ENCODE measurements around the gene DCAF4. TPM values are rescaled to one million over a fixed set of nuclear protein-coding genes. Genes with fewer than 3 reads are reported as not detected.

The DCAF4 gene
- total RNA-seq, 4 donors from 2014 or later, result 7.9 to 211 (median 22.8) TPM

GRCh38 chr14:72986214-72986613 is 60.0 kb downstream of the DCAF4 start:
- intact Hi-C loops (cut with DNase I; ENCODE audit: low total_unique reads), result no loop called here
- WGBS, 2 donors (ENCODE audit: low coverage in 1 of 2), result 17 to 74% methylated on average over 1 to 3 of the region's 3 CpGs
- Histone ChIP-seq H3K36me3 (peaks cover 0 to 10% (median 0%) of the 10 kb centered on the region in 4 donors), H3K9me3 (no peaks in the 10 kb centered on the region), H3K4me3 (no peak overlapping the region), H3K4me1 (no peaks in the 10 kb centered on the region), H3K27ac (no peak overlapping the region), H3K27me3 (no peaks in the 10 kb centered on the region)
- in situ Hi-C loops (cut with MboI; ENCODE audit: low pct_ligation_motif_present in 1 of 4, low pct_unique_long_range_greater_than_20kb in 1 of 4, low sequenced_read_pairs in 3 of 4), result no loop called here
- TF ChIP-seq POLR2A (IDR thresholded peaks at IDR 0.05) (no peak), EP300 (IDR thresholded peaks at IDR 0.05; ENCODE audit: low read depth) (no peak), POLR2AphosphoS5 (IDR thresholded peaks at IDR 0.05) (no peak), CTCF (IDR thresholded peaks at IDR 0.05) (no peak)
- DNase-seq, result no peak

GRCh38 chr14:72986857-72987256 is 60.6 kb downstream of the DCAF4 start:
- WGBS, 2 donors (ENCODE audit: low coverage in 1 of 2), result 88 to 93% methylated on average over 2 of the region's 2 CpGs
- no peak overlapping the region for H3K4me3 ChIP-seq
- H3K27ac ChIP-seq, result no peak overlapping the region
- TF ChIP-seq POLR2A (IDR thresholded peaks at IDR 0.05) (no peak), EP300 (IDR thresholded peaks at IDR 0.05; ENCODE audit: low read depth) (no peak), CTCF (IDR thresholded peaks at IDR 0.05) (no peak), POLR2AphosphoS5 (IDR thresholded peaks at IDR 0.05) (no peak)
- intact Hi-C loops (cut with DNase I; ENCODE audit: low total_unique reads) (no loop called here), in situ Hi-C loops (cut with MboI; ENCODE audit: low pct_ligation_motif_present in 1 of 4, low pct_unique_long_range_greater_than_20kb in 1 of 4, low sequenced_read_pairs in 3 of 4) (no loop called here)
- H3K9me3 ChIP-seq, result no peaks in the 10 kb centered on the region
- no peaks in the 10 kb centered on the region for H3K4me1 ChIP-seq
- H3K27me3 ChIP-seq, result no peaks in the 10 kb centered on the region
- DNase-seq, result no peak
- peaks cover 0 to 15% (median 1%) of the 10 kb centered on the region in 4 donors for H3K36me3 ChIP-seq

GRCh38 chr14:72990171-72990570 is 63.9 kb downstream of the DCAF4 start:
- Histone ChIP-seq H3K9me3 (no peaks in the 10 kb centered on the region), H3K36me3 (peaks cover 0 to 28% (median 4%) of the 10 kb centered on the region in 4 donors), H3K4me3 (no peak overlapping the region), H3K27ac (no peak overlapping the region), H3K27me3 (no peaks in the 10 kb centered on the region), H3K4me1 (no peaks in the 10 kb centered on the region)
- no peak for DNase-seq
- WGBS, 2 donors (ENCODE audit: low coverage in 1 of 2), result 93 to 95% methylated on average over 7 to 8 of the region's 8 CpGs
- TF ChIP-seq POLR2AphosphoS5 (IDR thresholded peaks at IDR 0.05) (no peak), POLR2A (IDR thresholded peaks at IDR 0.05) (no peak), EP300 (IDR thresholded peaks at IDR 0.05; ENCODE audit: low read depth) (no peak), CTCF (IDR thresholded peaks at IDR 0.05) (no peak)
- in situ Hi-C loops (cut with MboI; ENCODE audit: low pct_ligation_motif_present in 1 of 4, low pct_unique_long_range_greater_than_20kb in 1 of 4, low sequenced_read_pairs in 3 of 4) (no loop called here), intact Hi-C loops (cut with DNase I; ENCODE audit: low total_unique reads) (no loop called here)

- Histone ChIP-seq H3K4me1 (peaks cover 0 to 15% (median 0%) of the 10 kb centered on the region in 4 donors), H3K27ac (no peak overlapping the region), H3K36me3 (peaks cover 0 to 35% (median 9%) of the 10 kb centered on the region in 4 donors), H3K27me3 (no peaks in the 10 kb centered on the region), H3K4me3 (no peak overlapping the region), H3K9me3 (no peaks in the 10 kb centered on the region)
- no peak for DNase-seq
- in situ Hi-C loops (cut with MboI; ENCODE audit: low pct_ligation_motif_present in 1 of 4, low pct_unique_long_range_greater_than_20kb in 1 of 4, low sequenced_read_pairs in 3 of 4) (no loop called here), intact Hi-C loops (cut with DNase I; ENCODE audit: low total_unique reads) (no loop called here)
- TF ChIP-seq POLR2A (IDR thresholded peaks at IDR 0.05) (no peak), EP300 (IDR thresholded peaks at IDR 0.05; ENCODE audit: low read depth) (no peak), CTCF (IDR thresholded peaks at IDR 0.05) (no peak), POLR2AphosphoS5 (IDR thresholded peaks at IDR 0.05) (no peak)
- WGBS, 2 donors (ENCODE audit: low coverage in 1 of 2), result 83 to 94% methylated on average over 2 to 6 of the region's 6 CpGs
These were observed 70.7 kb downstream of the DCAF4 start for GRCh38 chr14:72996916-72997315.
